Hepatocyte (in vitro differentiated cells): ENCODE data around the gene CDC42EP2. TPM values are rescaled to one million over a fixed set of nuclear protein-coding genes. Genes with fewer than 3 reads are reported as not detected.

Experiments used
- DNase-seq: peaks from one replicate; pipeline ENCODE4 v3.0.0-alpha.2; 2016; ENCODE audit warnings: low spot score
- H2AFZ ChIP-seq: fragments of 200-600 bp; sonication (generic); 2 replicates; pipeline ENCODE4 v1.6.0; 2016; ENCODE audit warnings: antibody characterized with exemption, mild to moderate bottlenecking
- H3K27ac ChIP-seq: fragments of 200-600 bp; sonication (generic); 2 replicates; pipeline ENCODE4 v1.5.1; 2016; ENCODE audit warnings: mild to moderate bottlenecking
- H3K27me3 ChIP-seq: fragments of 200-600 bp; sonication (generic); 2 replicates; pipeline ENCODE4 v1.6.1; 2016
- H3K36me3 ChIP-seq: fragments of 200-600 bp; sonication (generic); replicated peaks from 2 replicates; pipeline ENCODE4 v1.5.1; 2016; ENCODE audit warnings: low read depth; ENCODE audit not compliant: insufficient read depth
- H3K4me1 ChIP-seq: fragments of 200-600 bp; sonication (generic); 2 replicates; pipeline ENCODE4 v1.5.1; 2016; ENCODE audit warnings: mild to moderate bottlenecking, moderate library complexity; ENCODE audit not compliant: insufficient read depth
- H3K4me2 ChIP-seq: fragments of 200-600 bp; sonication (generic); 2 replicates; pipeline ENCODE4 v1.6.0; 2016
- H3K4me3 ChIP-seq: fragments of 200-600 bp; sonication (generic); 2 replicates; pipeline ENCODE4 v1.5.1; 2016; ENCODE audit warnings: mild to moderate bottlenecking
- H3K79me2 ChIP-seq: fragments of 200-600 bp; sonication (generic); 2 replicates; pipeline ENCODE4 v1.6.0; 2017; ENCODE audit warnings: mild to moderate bottlenecking
- H3K9me2 ChIP-seq: fragments of 200-600 bp; sonication (generic); replicated peaks from 2 replicates; pipeline ENCODE4 v1.6.0; 2017; ENCODE audit warnings: mild to moderate bottlenecking; ENCODE audit not compliant: insufficient read depth
- H3K9me3 ChIP-seq: fragments of 200-600 bp; sonication (generic); 2 replicates; pipeline ENCODE4 v1.5.1; 2016; ENCODE audit warnings: low read depth, mild to moderate bottlenecking
- H4K20me1 ChIP-seq: fragments of 200-600 bp; sonication (generic); 2 replicates; pipeline ENCODE4 v1.6.0; 2016; ENCODE audit warnings: mild to moderate bottlenecking; ENCODE audit not compliant: insufficient read depth, poor library complexity, severe bottlenecking
- CTCF ChIP-seq: fragments of 200-600 bp; sonication (generic); IDR thresholded peaks from 2 replicates; pipeline ENCODE4 v1.5.1; 2016; ENCODE audit warnings: antibody characterized with exemption, mild to moderate bottlenecking; ENCODE audit not compliant: poor library complexity
- EZH2 ChIP-seq: fragments of 200-600 bp; sonication (generic); IDR thresholded peaks from 2 replicates; pipeline ENCODE4 v1.6.1; 2016; ENCODE audit warnings: antibody characterized with exemption, mild to moderate bottlenecking, borderline replicate concordance
- EZH2phosphoT487 ChIP-seq: fragments of 200-600 bp; sonication (generic); IDR thresholded peaks from one replicate; pipeline ENCODE4 v1.6.1; 2018; ENCODE audit warnings: antibody characterized with exemption, mild to moderate bottlenecking, low read depth, moderate library complexity; ENCODE audit not compliant: unreplicated experiment, severe bottlenecking
- WGBS: methylation state at CpG from one replicate; pipeline ENCODE4 v1.1.6; 2016; ENCODE audit warnings: low lambda C conversion rate; ENCODE audit errors: missing lambda C conversion rate; 5-methylcytosine and 5-hydroxymethylcytosine counted together
- polyA plus RNA-seq: library from polyadenylated mRNA; unstranded; fragments of >200 nt; fragmentation: Nextera tagmentation; extraction: Ambion mirVana; gene quantifications from 2 replicates; pipeline ENCODE4 v1.2.1, GENCODE V29; 2016
- total RNA-seq: library from RNA; depleted of rRNA; stranded (reverse); fragments of >200 nt; gene quantifications from 2 replicates; pipeline ENCODE4 v1.2.3, GENCODE V29; 2014

Gene CDC42EP2
- total and polyA plus RNA-seq, 2 experiments from 2014 or later = 21.7 to 35.0 TPM

- H3K27ac ChIP-seq = no peak overlapping the region
- WGBS = 84% methylated on average over 4 of the region's 4 CpGs
Observed at GRCh38 chr11:65286686-65287085, 28.0 kb upstream of the CDC42EP2 start.

GRCh38 chr11:65287601-65288000 lies 27.1 kb upstream of the CDC42EP2 start:
- no peaks in the 10 kb centered on the region for H3K9me3 ChIP-seq
- H3K4me3 ChIP-seq = no peak overlapping the region
- no peak for TF ChIP-seq EZH2phosphoT487
- TF ChIP-seq CTCF = no peak
- no peak for TF ChIP-seq EZH2
- no peak overlapping the region for H3K27ac ChIP-seq
- 95% methylated on average over 2 of the region's 2 CpGs for WGBS
- H4K20me1 ChIP-seq = no peaks in the 10 kb centered on the region
- no peak overlapping the region for H3K4me2 ChIP-seq
- no peaks in the 10 kb centered on the region for H3K79me2 ChIP-seq
- no peak for DNase-seq
- H3K36me3 ChIP-seq = no peaks in the 10 kb centered on the region
- H3K9me2 ChIP-seq = no peaks in the 10 kb centered on the region
- peaks cover 15% of the 10 kb centered on the region for H3K4me1 ChIP-seq
- H2AFZ ChIP-seq = no peak overlapping the region
- no peaks in the 10 kb centered on the region for H3K27me3 ChIP-seq

More at GRCh38 chr11:65286686-65287085, 28.0 kb upstream of the CDC42EP2 start:
- DNase-seq = no peak
- Histone ChIP-seq H3K79me2 (no peaks in the 10 kb centered on the region), H3K9me2 (no peaks in the 10 kb centered on the region), H4K20me1 (no peaks in the 10 kb centered on the region), H3K27me3 (no peaks in the 10 kb centered on the region), H3K4me3 (no peak overlapping the region), H3K4me1 (peaks cover 8% of the 10 kb centered on the region), H3K36me3 (no peaks in the 10 kb centered on the region), H3K4me2 (no peak overlapping the region), H2AFZ (no peak overlapping the region), H3K9me3 (no peaks in the 10 kb centered on the region)
- TF ChIP-seq EZH2phosphoT487 (no peak), EZH2 (no peak), CTCF (no peak)

- no peaks in the 10 kb centered on the region for H3K36me3 ChIP-seq
- 86% methylated on average over 6 of the region's 6 CpGs for WGBS
- no peaks in the 10 kb centered on the region for H3K9me2 ChIP-seq
- H3K79me2 ChIP-seq = no peaks in the 10 kb centered on the region
- H3K27me3 ChIP-seq = no peaks in the 10 kb centered on the region
- TF ChIP-seq CTCF = no peak
- TF ChIP-seq EZH2phosphoT487 = no peak
- TF ChIP-seq EZH2 = no peak
- H3K9me3 ChIP-seq = no peaks in the 10 kb centered on the region
- no peak overlapping the region for H3K27ac ChIP-seq
- H2AFZ ChIP-seq = no peak overlapping the region
- H3K4me1 ChIP-seq = peaks cover 24% of the 10 kb centered on the region
- H3K4me3 ChIP-seq = no peak overlapping the region
- no peak for DNase-seq
- no peak overlapping the region for H3K4me2 ChIP-seq
- H4K20me1 ChIP-seq = no peaks in the 10 kb centered on the region
Observed at GRCh38 chr11:65288706-65289536, 25.7 kb upstream of the CDC42EP2 start.
